K562 (cell line): ENCODE measurements around the gene BCL2L1. TPM values are rescaled to one million over a fixed set of nuclear protein-coding genes. Genes with fewer than 3 reads are reported as not detected.

ENCODE experiments used
- ATAC-seq: fragments of 200-7000 bp; cut with Tn5 transposase; 3 replicates; pipeline ENCODE4 v1.9.1; 2020; ENCODE audit warnings: moderate library complexity
- BruUV-seq: library from RNA; stranded (reverse); fragments of 400-500 nt; replicated peaks from 2 replicates; lab custom pipeline; 2021; lab: Mats Ljungman, UMichigan
- CTCF ChIA-PET: fragments of 300-600 bp; formaldehyde crosslinking; extraction: SDS; loops from one replicate; lab custom pipeline; 2021; ENCODE audit warnings: low intra/inter-chr PET ratio; lab: Yijun Ruan, JAX
- POLR2A ChIA-PET: fragments of 300-600, 350-650 bp; sonication (Branson Sonifier 250); formaldehyde crosslinking; extraction: SDS; loops from one replicate; lab custom pipeline; 2021; ENCODE audit warnings: antibody characterized with exemption, inconsistent platforms; lab: Yijun Ruan, JAX
- DNase-seq, 4 experiments: peaks; one replicate each; pipeline versions ENCODE4 v3.0.0 to v3.0.0-alpha.2; 2011 to 2018; ENCODE audit warnings: low spot score in 3 of 4, mixed read lengths in 3 of 4; ENCODE audit errors: extremely low read depth in 1 of 4
- FAIRE-seq: peaks from 2 replicates; lab custom pipeline; 2011; peaks lifted over from hg19 to GRCh38; lab: Jason Lieb, UNC
- H2AFZ ChIP-seq: 2 replicates; pipeline ENCODE4 v1.6.0; 2011; ENCODE audit warnings: low read depth, low read length, control low read depth, inconsistent platforms
- H3K27ac ChIP-seq: fragments of 200-600 bp; 3 replicates; pipeline ENCODE4 v1.8.0; 2011; ENCODE audit warnings: low read depth, mild to moderate bottlenecking, control low read depth, inconsistent platforms, low read length, moderate library complexity, mixed read lengths; ENCODE audit errors: extremely low read depth
- H3K27me3 ChIP-seq, 2 experiments: fragments of 300-600 bp in 1 of 2; 2 replicates in 1 of 2; 3 replicates in 1 of 2; pipeline versions ENCODE4 v1.6.0 to v1.8.0; 2011; ENCODE audit warnings: inconsistent platforms in 2 of 2, low read length in 2 of 2, mild to moderate bottlenecking in 1 of 2, mixed read lengths in 1 of 2, moderate library complexity in 1 of 2; ENCODE audit not compliant: control insufficient read depth in 2 of 2, insufficient read depth in 2 of 2
- H3K36me3 ChIP-seq: fragments of 300-600 bp; 3 replicates; pipeline ENCODE4 v1.8.0; 2011; ENCODE audit warnings: mild to moderate bottlenecking, low read length, inconsistent platforms; ENCODE audit not compliant: control insufficient read depth, insufficient read depth
- H3K4me1 ChIP-seq, 2 experiments: fragments of 200-600 bp in 1 of 2; replicated peaks in 1 of 2; 2 replicates in 1 of 2; 3 replicates in 1 of 2; pipeline versions ENCODE4 v1.5.1 to v1.8.0; 2011; ENCODE audit warnings: inconsistent platforms in 2 of 2, low read length in 2 of 2, mild to moderate bottlenecking in 1 of 2, mixed read lengths in 1 of 2, moderate library complexity in 1 of 2; ENCODE audit not compliant: control insufficient read depth in 2 of 2, insufficient read depth in 2 of 2
- H3K4me2 ChIP-seq: 2 replicates; pipeline ENCODE4 v1.6.1; 2011; ENCODE audit warnings: low read length, control low read depth, inconsistent platforms, mixed read lengths; ENCODE audit not compliant: insufficient read depth
- H3K4me3 ChIP-seq: fragments of 200-600 bp; sonication (generic), shearing (Covaris generic); 2 replicates; pipeline ENCODE4 v1.5.1; 2016; ENCODE audit warnings: control low read depth, inconsistent platforms
- H3K79me2 ChIP-seq: fragments of 200-600 bp; 3 replicates; pipeline ENCODE4 v1.8.0; 2011; ENCODE audit warnings: low read length, inconsistent platforms; ENCODE audit not compliant: control insufficient read depth, insufficient read depth
- H3K9ac ChIP-seq, 2 experiments: 2 replicates each; pipeline versions ENCODE4 v1.6.0 to v1.6.1; 2011; ENCODE audit warnings: low read depth in 2 of 2, low read length in 2 of 2, control low read depth in 1 of 2, inconsistent platforms in 1 of 2, mild to moderate bottlenecking in 1 of 2, mixed read lengths in 1 of 2; ENCODE audit not compliant: insufficient read depth in 1 of 2
- H3K9me1 ChIP-seq: one replicate; pipeline ENCODE4 v1.6.0; 2011; ENCODE audit warnings: inconsistent platforms, mild to moderate bottlenecking, low read length, moderate library complexity; ENCODE audit not compliant: control insufficient read depth, insufficient read depth
- H3K9me3 ChIP-seq: replicated peaks from 2 replicates; pipeline ENCODE4 v1.5.1; 2011; ENCODE audit warnings: low read depth, low read length, inconsistent platforms; ENCODE audit not compliant: control insufficient read depth, insufficient read depth
- H4K20me1 ChIP-seq: replicated peaks from 2 replicates; pipeline ENCODE4 v1.6.1; 2011; ENCODE audit warnings: low read length, inconsistent platforms, mixed read lengths; ENCODE audit not compliant: control insufficient read depth, insufficient read depth
- CREB3 ChIP-seq: fragments of 450-650 bp; conservative IDR thresholded peaks from 2 replicates; pipeline ENCODE4 v1.6.1; 2016; ENCODE audit warnings: missing genetic modification characterization, low read depth, mild to moderate bottlenecking, missing compliant biosample characterization, moderate library complexity
- FOXJ2 ChIP-seq: fragments of 200-800 bp; sonication (Bioruptor generic); IDR thresholded peaks from 2 replicates; pipeline ENCODE4 v1.6.1; 2016; ENCODE audit warnings: missing genetic modification characterization, missing compliant biosample characterization
- KLF1 ChIP-seq: fragments of 450-650 bp; IDR thresholded peaks from 2 replicates; pipeline ENCODE4 v1.6.1; 2016; ENCODE audit warnings: missing genetic modification characterization, missing compliant biosample characterization
- PRDM10 ChIP-seq: fragments of 450-650 bp; IDR thresholded peaks from 2 replicates; pipeline ENCODE4 v1.6.1; 2018; ENCODE audit not compliant: partially characterized antibody
- YBX1 ChIP-seq: fragments of 450-650 bp; IDR thresholded peaks from 2 replicates; pipeline ENCODE4 v1.7.1; 2016; ENCODE audit warnings: mild to moderate bottlenecking
- ZC3H4 ChIP-seq: sonication (generic); formaldehyde crosslinking; IDR thresholded peaks from 2 replicates; pipeline ENCODE4 v1.9.0; 2021; ENCODE audit warnings: missing genetic modification reagents, borderline replicate concordance
- ZNF143 ChIP-seq: sonication (generic); formaldehyde crosslinking; IDR thresholded peaks from 2 replicates; pipeline ENCODE4 v1.9.0; 2022; ENCODE audit warnings: mild to moderate bottlenecking, missing genetic modification reagents
- WGBS: fragments of 100-300 bp; shearing (Covaris generic); methylation state at CpG from one replicate; pipeline ENCODE4 v1.1.6; 2016; ENCODE audit warnings: low coverage, mixed read lengths; ENCODE audit not compliant: insufficient coverage; ENCODE audit errors: missing lambda C conversion rate; 5-methylcytosine and 5-hydroxymethylcytosine counted together
- in situ Hi-C: fragments of 300-500 bp; cut with MboI; formaldehyde crosslinking; loops from 4 replicates; pipeline ENCODE4 v1.15.0; 2018; ENCODE audit warnings: inconsistent platforms, mixed read lengths
- intact Hi-C: fragments of 100-400 bp; cut with micrococcal nuclease; formaldehyde crosslinking; loops from 2 replicates; pipeline ENCODE4 v1.14.2; 2022
- polyA plus RNA-seq, 8 experiments: library from polyadenylated mRNA; depleted of rRNA in 4 of 8; stranded (reverse) in 5 of 8; unstranded in 3 of 8; fragments of >200 nt; fragmentation: Nextera tagmentation in 2 of 8; fragmentation: Illumina TruSeq in 1 of 8; extraction: Ambion mirVana in 2 of 8; extraction: Trizol in 1 of 8; gene quantifications; 2 replicates each; pipeline versions ENCODE4 v1.2.1 to v1.2.3, GENCODE V29; 2011 to 2014; ENCODE audit warnings: inconsistent platforms in 1 of 8, missing spikeins in 1 of 8
- total RNA-seq, 7 experiments: library from RNA; depleted of rRNA in 6 of 7; stranded (reverse); fragments of >200 nt in 6 of 7; fragmentation: Illumina TruSeq in 2 of 7; extraction: Trizol in 2 of 7; gene quantifications; 2 replicates each; pipeline versions ENCODE4 v1.2.1 to v1.2.3, GENCODE V29; 2011 to 2021; ENCODE audit warnings: low replicate concordance in 1 of 7
- TF ChIP-seq, protein P1 (sequence below): fragments of 250-450 bp; sonication (Bioruptor Pico); IDR thresholded peaks from 2 replicates; pipeline ENCODE4 v1.4.0; 2020

Gene BCL2L1
- total and polyA plus RNA-seq, 9 of the 15 experiments (the other 6 are each of a cell fraction or from before 2014, with no cell fraction given): 3.3 to 182 (median 120) TPM

GRCh38 chr20:31738729-31739549 lies 16.3 kb upstream of the BCL2L1 start, which contains the start of gene TPX2:
TPX2 (plus strand) TSS chr20:31739290; CDS start chr20:31757477, 18,187 bp downstream.
- Histone ChIP-seq H3K9me3 (no peaks in the 10 kb centered on the region), H3K27me3 (no peaks in the 10 kb centered on the region), H2AFZ (peak within 1 kb of the TSS; percentile 84), H3K36me3 (peaks cover 23% of the 10 kb centered on the region; the same call in 2 of the 3 replicates), H3K4me2 (peak within 1 kb of the TSS; percentile 99), H3K9me1 (no peaks in the 10 kb centered on the region), H3K9ac (peak within 1 kb of the TSS; percentile 96 to 97), H4K20me1 (0 out of 2 replicates have a peak, but pooled peaks cover 5% of the 10 kb centered on the region), H3K27ac (peak within 1 kb of the TSS; percentile 95), H3K4me3 (peak within 1 kb of the TSS; percentile 82), H3K4me1 (peaks cover 5 to 11% of the 10 kb centered on the region in 2 experiments; a peak in 4 of 5 replicates), H3K79me2 (peaks cover 64% of the 10 kb centered on the region)
- ATAC-seq (peak; percentile 96), FAIRE-seq (peak; percentile 98), DNase-seq (peak; percentile 98 to 100 (median 100))
- ChIA-PET POLR2A (interaction anchor here (0.6 to 2.7 kb wide), 13 partner anchors 8 to 132 kb away, joined by 3 to 17 read pairs (median 4); partner anchors contain the start of gene ID1), CTCF (interaction anchor here (1.1 kb wide), 1 partner anchor 13 kb away, joined by 4 read pairs; no protein-coding TSS in a partner anchor)
- intact Hi-C loops (no loop called here), in situ Hi-C loops (no loop called here)
- BruUV-seq: no TSS peak
- under 1% methylated on average over 48 of the region's 54 CpGs for WGBS
- no peak for TF ChIP-seq YBX1
- no peak for TF ChIP-seq CREB3
- TF ChIP-seq, protein P1, sequence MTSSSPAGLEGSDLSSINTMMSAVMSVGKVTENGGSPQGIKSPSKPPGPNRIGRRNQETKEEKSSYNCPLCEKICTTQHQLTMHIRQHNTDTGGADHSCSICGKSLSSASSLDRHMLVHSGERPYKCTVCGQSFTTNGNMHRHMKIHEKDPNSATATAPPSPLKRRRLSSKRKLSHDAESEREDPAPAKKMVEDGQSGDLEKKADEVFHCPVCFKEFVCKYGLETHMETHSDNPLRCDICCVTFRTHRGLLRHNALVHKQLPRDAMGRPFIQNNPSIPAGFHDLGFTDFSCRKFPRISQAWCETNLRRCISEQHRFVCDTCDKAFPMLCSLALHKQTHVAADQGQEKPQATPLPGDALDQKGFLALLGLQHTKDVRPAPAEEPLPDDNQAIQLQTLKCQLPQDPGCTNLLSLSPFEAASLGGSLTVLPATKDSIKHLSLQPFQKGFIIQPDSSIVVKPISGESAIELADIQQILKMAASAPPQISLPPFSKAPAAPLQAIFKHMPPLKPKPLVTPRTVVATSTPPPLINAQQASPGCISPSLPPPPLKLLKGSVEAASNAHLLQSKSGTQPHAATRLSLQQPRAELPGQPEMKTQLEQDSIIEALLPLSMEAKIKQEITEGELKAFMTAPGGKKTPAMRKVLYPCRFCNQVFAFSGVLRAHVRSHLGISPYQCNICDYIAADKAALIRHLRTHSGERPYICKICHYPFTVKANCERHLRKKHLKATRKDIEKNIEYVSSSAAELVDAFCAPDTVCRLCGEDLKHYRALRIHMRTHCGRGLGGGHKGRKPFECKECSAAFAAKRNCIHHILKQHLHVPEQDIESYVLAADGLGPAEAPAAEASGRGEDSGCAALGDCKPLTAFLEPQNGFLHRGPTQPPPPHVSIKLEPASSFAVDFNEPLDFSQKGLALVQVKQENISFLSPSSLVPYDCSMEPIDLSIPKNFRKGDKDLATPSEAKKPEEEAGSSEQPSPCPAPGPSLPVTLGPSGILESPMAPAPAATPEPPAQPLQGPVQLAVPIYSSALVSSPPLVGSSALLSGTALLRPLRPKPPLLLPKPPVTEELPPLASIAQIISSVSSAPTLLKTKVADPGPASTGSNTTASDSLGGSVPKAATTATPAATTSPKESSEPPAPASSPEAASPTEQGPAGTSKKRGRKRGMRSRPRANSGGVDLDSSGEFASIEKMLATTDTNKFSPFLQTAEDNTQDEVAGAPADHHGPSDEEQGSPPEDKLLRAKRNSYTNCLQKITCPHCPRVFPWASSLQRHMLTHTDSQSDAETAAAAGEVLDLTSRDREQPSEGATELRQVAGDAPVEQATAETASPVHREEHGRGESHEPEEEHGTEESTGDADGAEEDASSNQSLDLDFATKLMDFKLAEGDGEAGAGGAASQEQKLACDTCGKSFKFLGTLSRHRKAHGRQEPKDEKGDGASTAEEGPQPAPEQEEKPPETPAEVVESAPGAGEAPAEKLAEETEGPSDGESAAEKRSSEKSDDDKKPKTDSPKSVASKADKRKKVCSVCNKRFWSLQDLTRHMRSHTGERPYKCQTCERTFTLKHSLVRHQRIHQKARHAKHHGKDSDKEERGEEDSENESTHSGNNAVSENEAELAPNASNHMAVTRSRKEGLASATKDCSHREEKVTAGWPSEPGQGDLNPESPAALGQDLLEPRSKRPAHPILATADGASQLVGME (CRISPR knock-in tag): 0 out of 2 replicates have a peak, but pooled peaks have one; percentile 29
- peak; percentile 77 for TF ChIP-seq ZNF143
- peak; percentile 29; the same call in 1 of the 2 replicates for TF ChIP-seq KLF1 (tag)
- TF ChIP-seq PRDM10: peak; percentile 99
- no peak for TF ChIP-seq ZC3H4
- TF ChIP-seq FOXJ2 (tag): peak; percentile 19; the same call in 1 of the 2 replicates
